Activated T-helper 1 cell treated with anti-CD3 and anti-CD28 coated beads, Interleukin-12 subunit alpha, Interleukin-12 subunit beta, Interleukin-2, Interleukin-4 antibody, amounts not matched to agents 30 ng/mL and 10 ng/mL and 1 ng/mL, durations not matched to agents 14 hours and 24 hours and 36 hours (primary cell): ENCODE results near the gene METTL6. TPM values are rescaled to one million over a fixed set of nuclear protein-coding genes. Genes with fewer than 3 reads are reported as not detected.
A peak's percentile ranks its signal among the peaks of the same experiment; 100 is the strongest.
"Not testable (repeated sequence)": the region's sequence is repeated elsewhere in the genome, so short reads cannot be mapped to it uniquely, and the experiment has no call there.

Experiments
- DNase-seq: peaks from one replicate; pipeline ENCODE4 v3.0.0; 2021; ENCODE audit warnings: low spot score
- H3K27ac Mint-ChIP-seq: one replicate; pipeline ENCODE4 v1.8.0; 2021; ENCODE audit warnings: mild to moderate bottlenecking, mixed read lengths
- H3K27me3 Mint-ChIP-seq: one replicate; pipeline ENCODE4 v1.8.0; 2022; ENCODE audit warnings: mild to moderate bottlenecking, moderate library complexity, mixed read lengths; ENCODE audit not compliant: insufficient read depth
- H3K36me3 Mint-ChIP-seq: one replicate; pipeline ENCODE4 v1.8.0; 2021; ENCODE audit warnings: low read depth, mixed read lengths
- H3K4me1 Mint-ChIP-seq: one replicate; pipeline ENCODE4 v1.8.0; 2021; ENCODE audit warnings: low read depth, mixed read lengths
- H3K4me3 Mint-ChIP-seq: one replicate; pipeline ENCODE4 v1.8.0; 2021; ENCODE audit warnings: mild to moderate bottlenecking, moderate library complexity, mixed read lengths
- H3K9me3 Mint-ChIP-seq: one replicate; pipeline ENCODE4 v1.8.0; 2021; ENCODE audit warnings: mixed read lengths
- intact Hi-C: fragments of 100-400 bp; cut with micrococcal nuclease; formaldehyde crosslinking; loops from one replicate; pipeline ENCODE4 v1.15.1; 2024
- total RNA-seq: library from RNA; stranded (reverse); gene quantifications from 2 replicates; pipeline ENCODE4 v1.2.3, GENCODE V29; 2022

Gene METTL6
- total RNA-seq, 1 donor from 2014 or later, result 15.0 TPM

DNA sequence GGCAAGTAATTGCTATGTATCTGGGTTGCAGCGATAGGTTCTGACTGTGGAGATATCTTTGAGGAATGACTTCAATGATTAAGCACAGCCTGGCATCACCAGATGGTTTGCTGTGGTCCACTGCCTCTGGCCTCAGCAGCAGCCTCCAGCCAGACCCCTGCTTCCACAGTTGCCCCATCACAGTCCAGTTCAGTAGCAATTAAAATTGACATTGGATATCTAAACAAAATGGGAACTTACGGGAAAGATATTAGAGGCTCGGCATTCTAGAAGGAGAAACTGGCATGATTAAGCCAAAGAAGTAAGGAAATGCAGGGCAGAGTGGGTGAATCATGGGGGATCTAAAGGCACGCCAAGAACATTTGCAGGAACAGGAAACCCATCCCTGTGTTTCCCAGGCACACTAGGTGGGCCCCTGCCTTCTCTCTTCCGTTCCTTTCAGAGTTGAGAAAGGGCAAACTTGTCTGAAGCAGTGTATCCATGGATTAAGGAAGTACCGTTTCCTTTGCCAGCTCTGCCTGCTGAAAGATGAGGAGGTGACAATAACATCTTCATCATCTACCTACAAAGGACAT, 58.7 kb downstream of the METTL6 start:
- Mint-ChIP-seq H3K9me3 (peaks cover 3% of the 10 kb centered on the region), H3K4me3 (no peak overlapping the region), H3K27me3 (no peaks in the 10 kb centered on the region), H3K4me1 (peaks cover 33% of the 10 kb centered on the region), H3K27ac (no peak overlapping the region), H3K36me3 (no peaks in the 10 kb centered on the region)
- intact Hi-C loops, result loop anchor here (10.0 kb wide), 1 partner anchor 926 kb away; no protein-coding TSS in a partner anchor
- DNase-seq, result no peak

DNA sequence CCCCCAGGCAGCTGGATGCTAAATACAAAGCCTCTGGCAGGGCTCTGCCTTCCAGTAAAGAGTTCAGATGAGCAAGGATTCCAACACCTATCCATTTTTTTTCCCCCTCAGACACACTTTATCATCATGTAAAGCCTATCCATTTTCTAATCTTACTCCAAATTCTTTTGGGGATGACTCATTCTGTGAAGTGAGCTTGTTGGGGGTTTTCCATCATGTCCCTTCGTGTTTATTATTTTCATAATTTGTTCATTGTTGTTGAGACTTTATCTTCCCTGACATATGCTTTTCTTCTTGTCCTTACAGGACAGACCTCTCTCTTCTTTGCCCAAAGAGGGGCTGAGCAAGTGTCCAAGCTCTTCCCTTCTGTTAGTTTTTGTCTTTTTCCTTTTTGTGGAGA, 60.3 kb downstream of the METTL6 start:
- Mint-ChIP-seq H3K4me3 (peak overlapping the region; percentile 13), H3K36me3 (no peaks in the 10 kb centered on the region), H3K4me1 (peaks cover 38% of the 10 kb centered on the region), H3K27me3 (no peaks in the 10 kb centered on the region), H3K9me3 (peaks cover 3% of the 10 kb centered on the region), H3K27ac (peak overlapping the region; percentile 57)
- intact Hi-C loops, result loop anchor here (10.0 kb wide), 1 partner anchor 928 kb away; no protein-coding TSS in a partner anchor
- DNase-seq, result no peak

DNA sequence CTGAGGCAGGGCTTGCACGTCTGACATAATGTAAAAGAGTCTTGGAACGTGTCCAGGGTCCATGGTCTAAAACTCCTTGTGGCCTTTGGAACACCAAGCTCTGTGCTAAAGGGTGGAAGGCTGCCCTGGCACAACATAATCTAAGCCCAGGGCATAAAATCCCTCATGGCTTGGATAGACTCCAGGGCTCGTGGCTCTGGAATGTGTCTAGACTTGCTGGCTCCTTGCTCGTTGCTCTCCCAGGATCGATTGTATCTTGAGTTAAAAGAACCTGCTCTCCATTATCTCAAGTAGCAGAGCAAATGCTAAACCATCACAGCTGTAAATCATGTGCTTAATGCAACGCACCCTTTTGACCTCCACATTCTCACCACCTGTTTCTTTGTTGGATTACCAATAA, 63.3 kb downstream of the METTL6 start:
- not testable (repeated sequence) for H3K27me3 Mint-ChIP-seq, H3K36me3 Mint-ChIP-seq, H3K27ac Mint-ChIP-seq, H3K4me3 Mint-ChIP-seq, DNase-seq, H3K9me3 Mint-ChIP-seq
- intact Hi-C loops, result loop anchor here (5.0 to 10.0 kb wide), 3 partner anchors 63 to 931 kb away; partner anchors contain the start of genes EAF1 and METTL6
- H3K4me1 Mint-ChIP-seq, result peaks cover 56% of the 10 kb centered on the region

DNA sequence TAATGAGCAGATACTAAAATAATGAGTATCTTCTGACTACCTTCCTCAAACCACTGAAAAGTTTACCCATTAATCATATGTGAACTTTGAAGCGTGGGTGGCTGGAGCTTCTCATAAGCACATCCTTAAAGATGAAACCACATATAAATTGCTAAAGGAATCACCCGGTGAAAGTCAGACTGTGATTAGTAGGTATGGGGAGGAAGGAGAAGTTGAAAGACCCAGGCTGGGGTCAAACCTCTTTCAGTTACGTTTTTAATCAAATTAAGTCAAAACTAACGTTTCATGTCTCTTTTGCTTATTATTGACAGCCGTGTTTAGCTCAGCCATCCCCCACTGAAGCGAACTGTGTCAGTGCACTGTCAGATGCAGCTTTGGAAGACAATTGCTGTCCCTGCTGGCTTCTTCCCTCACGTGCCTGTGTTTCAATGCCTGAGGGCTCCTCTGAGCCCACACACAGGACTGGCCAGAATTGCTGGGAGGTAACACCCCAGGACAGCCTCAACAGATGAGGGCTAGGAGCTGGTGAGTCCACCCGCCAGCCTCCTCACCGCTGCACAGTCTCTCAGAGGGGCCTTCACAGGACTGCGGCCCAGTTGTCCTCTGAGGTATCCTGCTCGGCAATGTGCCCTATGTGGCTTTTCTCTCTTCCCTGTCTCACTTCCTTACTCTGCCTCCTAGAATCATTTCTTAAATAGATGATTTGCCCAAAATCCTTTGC, 65.7 kb downstream of the METTL6 start:
- peak overlapping the region; percentile 80 for H3K27ac Mint-ChIP-seq
- no peaks in the 10 kb centered on the region for H3K36me3 Mint-ChIP-seq
- H3K4me3 Mint-ChIP-seq, result peak overlapping the region; percentile 38
- H3K27me3 Mint-ChIP-seq, result no peaks in the 10 kb centered on the region
- H3K4me1 Mint-ChIP-seq, result peaks cover 51% of the 10 kb centered on the region
- intact Hi-C loops, result loop anchor here (1.0 to 10.0 kb wide), 13 partner anchors 17 to 1151 kb away; partner anchors contain the start of genes ANKRD28, EAF1, METTL6 and RFTN1
- DNase-seq, result peak; percentile 29
- peaks cover 3% of the 10 kb centered on the region for H3K9me3 Mint-ChIP-seq

DNA sequence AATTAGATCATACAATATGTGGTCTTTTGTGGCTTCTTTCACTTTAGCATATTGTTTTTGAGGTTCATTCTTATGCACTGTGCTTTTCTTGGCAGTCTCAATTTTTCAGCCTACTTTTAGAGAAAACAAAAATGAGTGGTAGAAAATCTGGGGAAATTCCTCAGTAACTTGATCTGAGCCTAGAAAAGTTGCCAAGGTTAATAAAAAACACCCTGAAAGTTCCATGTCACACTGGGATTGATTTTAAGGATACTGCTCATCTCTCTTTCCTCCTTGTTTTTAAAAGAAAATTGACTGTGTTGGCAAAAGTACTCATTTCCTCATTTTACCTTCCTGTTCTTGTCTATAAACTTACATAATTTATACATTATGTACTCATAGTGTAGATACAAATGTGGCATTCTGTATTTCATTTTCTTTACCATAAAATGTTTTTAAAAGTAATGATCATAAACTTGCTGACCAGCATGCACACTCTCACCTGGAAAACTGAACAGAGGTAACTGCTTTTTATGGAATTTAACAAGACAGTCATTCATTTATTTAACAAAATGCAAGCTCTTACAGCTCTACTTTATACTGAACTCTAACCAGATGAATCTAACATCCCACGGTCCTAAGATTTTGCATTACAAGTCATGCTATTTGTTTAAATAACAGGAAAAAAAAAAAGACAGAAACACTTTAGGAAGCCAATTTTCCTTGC, 66.4 kb downstream of the METTL6 start:
- no peak for DNase-seq
- H3K4me1 Mint-ChIP-seq, result peaks cover 58% of the 10 kb centered on the region
- intact Hi-C loops, result loop anchor here (1.0 to 10.0 kb wide), 13 partner anchors 17 to 1152 kb away; partner anchors contain the start of genes ANKRD28, EAF1, METTL6 and RFTN1
- H3K27me3 Mint-ChIP-seq, result no peaks in the 10 kb centered on the region
- no peaks in the 10 kb centered on the region for H3K36me3 Mint-ChIP-seq
- peak overlapping the region; percentile 80 for H3K27ac Mint-ChIP-seq
- H3K9me3 Mint-ChIP-seq, result peaks cover 3% of the 10 kb centered on the region
- peak overlapping the region; percentile 38 for H3K4me3 Mint-ChIP-seq

Other genes with a start within 250 kb of the METTL6 start
- 26.0 and 28.6 TPM in 2 replicates for gene CAPN7, start 221.3 kb downstream of the METTL6 start, total RNA-seq
- gene SH3BP5, start 95.0 kb downstream of the METTL6 start, total RNA-seq, result 28.0 and 30.3 TPM in 2 replicates
- gene EAF1, start 54 bp upstream of the METTL6 start, total RNA-seq, result 27.3 and 27.8 TPM in 2 replicates
- gene COLQ, start 94.2 kb upstream of the METTL6 start, total RNA-seq, result 0.65 and 0.96 TPM in 2 replicates
- gene HACL1, start 174.0 kb upstream of the METTL6 start, total RNA-seq, result 21.4 and 24.8 TPM in 2 replicates
- 2.6 and 3.5 TPM in 2 replicates for gene BTD, start 174.2 kb upstream of the METTL6 start, total RNA-seq